ENCODE measurements around the gene RAB29.

RAB29 gene

DNA sequence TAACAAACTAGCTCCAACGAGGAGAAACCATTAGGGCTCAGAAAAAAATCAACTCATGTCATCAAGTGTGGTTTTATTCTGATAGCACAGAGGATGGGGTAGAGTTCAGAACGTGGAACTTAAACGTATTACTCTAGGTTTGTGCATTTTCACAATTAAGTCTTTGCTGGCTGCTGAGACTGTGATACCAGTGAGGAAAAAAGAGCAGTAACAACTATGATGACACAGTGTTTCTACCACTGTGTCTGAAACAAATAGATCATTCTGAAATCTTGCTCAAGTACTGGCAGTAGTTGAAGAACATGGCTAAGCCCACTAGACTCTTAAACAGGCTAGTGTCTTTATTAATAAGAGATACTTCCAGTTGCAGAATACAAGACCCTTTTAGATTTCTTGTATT lies 56.3 kb downstream of the RAB29 start:
- no peak for DNase-seq

Measured in hematopoietic multipotent progenitor cell treated with erythropoietin and hydrocortisone succinate and interleukin-3 and kit ligand, for 4 days (in vitro differentiated cells).